GM21576 (cell line): ENCODE measurements around the gene DCD.
"Not testable (repeated sequence)": the region's sequence is repeated elsewhere in the genome, so short reads cannot be mapped to it uniquely, and the experiment has no call there.

Experiments
- ATAC-seq: cut with Tn5 transposase; IDR thresholded peaks from one replicate; pipeline ENCODE4 v1.9.1; 2021; ENCODE audit warnings: mild to moderate bottlenecking, moderate library complexity; ENCODE audit not compliant: unreplicated experiment

The DCD gene

GRCh38 chr12:54654926-54655325, 6.8 kb upstream of the DCD start:
- no peak for ATAC-seq

DNA sequence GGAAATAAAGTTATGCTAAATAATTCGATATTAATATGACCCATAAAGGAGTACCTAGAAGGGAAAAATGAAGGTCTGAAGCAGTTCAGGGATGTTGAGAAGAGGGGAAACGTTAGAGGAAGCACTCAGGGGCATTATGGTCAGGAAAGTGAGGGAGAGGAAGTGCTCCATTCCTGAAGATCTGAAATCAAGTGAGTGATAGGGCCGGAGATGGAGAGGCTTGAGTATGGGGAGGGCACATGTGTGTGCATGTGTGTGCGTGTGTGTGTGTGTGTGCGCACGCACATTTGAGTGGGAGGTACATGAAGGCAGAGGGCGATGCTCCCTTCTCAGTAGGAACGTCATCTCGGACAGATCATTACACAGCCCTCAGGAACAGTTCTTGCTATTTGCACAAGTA, 4.9 kb upstream of the DCD start:
- ATAC-seq = no peak

DNA sequence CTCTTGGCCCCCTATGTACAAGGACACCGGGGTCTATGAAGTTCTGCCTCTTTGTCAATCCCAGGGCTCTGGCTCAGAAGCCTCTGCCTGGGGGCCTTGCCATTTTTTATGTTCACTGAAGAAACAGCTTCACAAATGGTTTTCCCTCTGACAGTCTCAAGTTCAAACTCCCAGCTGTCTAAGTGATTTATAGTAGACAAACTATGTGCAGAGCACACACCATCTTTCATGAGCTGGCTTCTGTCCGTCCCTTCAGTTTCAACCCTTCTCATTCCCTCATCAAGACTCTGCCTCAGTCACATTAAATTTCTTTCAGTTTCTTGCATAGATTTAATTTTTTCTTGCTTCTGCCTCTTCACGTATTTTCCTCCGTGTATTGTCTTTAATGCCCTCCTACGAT, 2.7 kb upstream of the DCD start:
- ATAC-seq = no peak

DNA sequence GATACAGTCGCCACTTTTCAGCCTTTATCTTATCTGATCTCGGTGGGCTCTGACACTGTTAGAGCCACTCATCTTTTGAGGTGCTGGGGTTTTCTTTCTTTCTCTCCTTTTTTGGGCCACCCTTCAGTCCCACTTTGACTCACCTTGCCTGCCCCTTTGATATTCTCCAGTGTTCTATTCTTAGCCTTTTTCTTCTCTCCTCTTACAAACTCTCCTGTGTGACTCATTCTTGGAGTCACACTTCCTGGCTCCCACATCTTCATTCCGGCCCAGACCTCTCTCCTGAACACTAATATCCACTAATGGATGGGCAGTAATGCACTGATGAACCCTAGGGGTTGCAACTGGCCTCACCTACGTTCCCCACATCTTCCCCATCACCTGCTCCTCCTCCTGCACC, 2.2 kb upstream of the DCD start:
- no peak for ATAC-seq

- no peak for ATAC-seq
Measured at GRCh38 chr12:54649825-54650224, 1.7 kb upstream of the DCD start.

DNA sequence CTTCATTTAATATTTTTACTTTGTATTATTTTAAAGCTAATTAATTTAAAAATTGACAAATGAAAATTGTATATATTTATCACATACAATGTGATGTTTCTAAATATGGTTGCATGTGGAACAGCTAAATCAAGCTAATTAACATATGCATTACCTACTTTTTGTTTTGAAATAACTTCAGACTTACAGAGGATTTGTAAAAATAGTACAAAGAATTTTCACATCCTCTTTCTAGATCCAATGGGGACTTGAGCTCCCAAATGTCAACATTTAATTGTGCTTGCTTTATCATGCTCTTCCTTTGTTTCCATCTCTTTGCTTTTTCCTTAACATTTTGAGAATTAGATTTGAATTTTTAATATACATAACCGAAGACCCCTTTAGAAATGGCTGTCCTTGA, 6.6 kb downstream of the DCD start:
- ATAC-seq = no peak

- no peak for ATAC-seq
Measured at GRCh38 chr12:54641089-54641488, 7.1 kb downstream of the DCD start.

DNA sequence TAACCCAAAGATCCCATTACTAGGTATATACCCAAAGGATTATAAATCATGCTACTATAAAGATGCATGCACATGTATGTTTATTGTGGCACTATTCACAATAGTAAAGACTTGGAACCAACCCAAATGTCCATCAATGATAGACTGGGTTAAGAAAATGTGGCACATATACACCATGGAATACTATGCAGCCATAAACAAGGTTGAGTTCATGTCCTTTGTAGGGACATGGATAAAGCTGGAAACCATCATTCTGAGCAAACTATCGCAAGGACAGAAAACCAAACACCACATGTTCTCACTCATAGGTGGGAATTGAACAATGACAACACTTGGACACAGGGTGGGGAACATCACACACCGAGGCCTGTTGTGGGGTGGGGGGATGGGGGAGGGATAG, 9.1 kb downstream of the DCD start:
- ATAC-seq = not testable (repeated sequence)

GRCh38 chr12:54634795-54635194, 13.4 kb downstream of the DCD start, which contains the start of gene LACRT:
Gene LACRT, minus strand, starts transcription at chr12:54634895. Its CDS starts 54 bp downstream, at chr12:54634841.
- no peak for ATAC-seq

DNA sequence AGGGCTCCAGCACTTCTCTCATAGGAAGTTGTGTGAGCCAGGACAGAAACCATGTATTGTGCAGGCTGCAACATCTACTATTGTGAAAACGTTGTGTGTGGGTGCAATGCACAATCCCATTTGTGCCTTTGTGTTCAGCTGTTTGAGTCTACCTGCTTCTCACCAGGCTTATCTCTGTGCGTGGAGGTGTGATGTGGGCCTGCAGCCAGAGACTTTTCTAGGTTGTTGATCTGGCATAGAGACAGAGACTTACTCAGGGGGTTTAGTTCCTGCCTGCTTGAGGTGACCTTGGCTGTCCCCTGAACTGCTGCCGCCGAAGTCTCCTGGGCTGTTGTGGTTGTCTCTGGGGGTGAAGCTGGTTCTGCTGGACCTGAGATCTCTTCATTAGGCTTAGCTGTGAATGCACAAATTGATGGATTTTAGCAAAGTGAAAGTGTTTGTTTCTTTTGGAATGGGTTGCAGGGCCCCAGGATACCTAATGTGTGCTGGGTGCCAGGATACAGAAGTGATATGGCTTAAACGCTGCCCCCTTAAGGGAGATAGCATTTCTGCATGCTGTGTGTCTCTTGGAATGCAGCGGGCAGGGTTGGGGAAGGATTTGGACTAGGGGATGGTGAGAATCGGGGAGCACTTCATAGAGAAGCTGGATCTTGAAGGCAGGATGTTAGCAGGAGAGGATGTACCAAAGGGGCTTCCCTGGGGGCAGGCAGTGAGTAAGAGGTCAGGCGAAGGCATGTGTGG, 16.0 kb downstream of the DCD start:
- ATAC-seq = no peak

- ATAC-seq = no peak
Measured at GRCh38 chr12:54631551-54631950, 16.6 kb downstream of the DCD start.

DNA sequence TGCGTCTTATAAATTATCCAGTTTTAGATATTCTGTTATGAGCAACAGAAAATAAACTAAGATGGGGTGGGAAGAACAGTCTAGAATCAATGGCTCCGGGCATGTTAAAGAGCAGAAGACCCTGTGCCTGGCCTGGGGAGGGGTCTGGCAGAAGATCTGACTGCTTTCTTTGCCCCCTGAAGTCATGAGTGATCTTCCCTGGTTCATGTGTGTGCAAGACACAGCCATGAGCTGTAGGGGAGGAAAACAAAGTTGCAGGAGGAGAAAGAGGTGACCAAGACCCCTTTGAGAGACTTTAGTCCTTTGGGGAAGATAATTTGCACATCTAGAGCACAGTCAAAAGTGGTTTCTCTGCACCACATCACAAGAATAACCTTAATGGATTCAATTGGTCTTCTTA, 18.2 kb downstream of the DCD start:
- no peak for ATAC-seq

- no peak for ATAC-seq
Measured at GRCh38 chr12:54628186-54628846, 19.8 kb downstream of the DCD start.

DNA sequence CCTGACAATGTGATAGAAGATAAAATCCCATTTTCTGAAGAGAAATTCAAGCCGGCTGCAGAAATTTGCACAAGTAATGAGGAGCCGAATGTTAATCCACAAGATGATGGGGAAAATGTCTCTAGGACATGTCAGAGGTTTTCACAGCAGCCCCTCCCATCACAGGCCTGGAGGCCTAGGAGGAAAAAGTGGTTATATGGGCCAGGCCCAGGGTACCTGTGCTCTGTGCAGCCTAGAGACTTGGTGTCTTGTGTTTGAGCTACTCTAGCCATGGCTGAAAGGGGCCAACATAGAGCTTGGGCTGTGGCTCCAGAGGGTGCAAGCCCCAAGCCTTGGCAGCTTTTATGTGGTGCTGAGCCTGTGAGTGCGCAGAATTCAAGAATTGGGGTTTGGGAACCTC, 20.9 kb downstream of the DCD start:
- ATAC-seq = no peak

- no peak for ATAC-seq
Measured at GRCh38 chr12:54625598-54625997, 22.6 kb downstream of the DCD start.

- no peak for ATAC-seq
Measured at GRCh38 chr12:54624315-54625279, 23.6 kb downstream of the DCD start.

GRCh38 chr12:54622463-54623183, 25.5 kb downstream of the DCD start:
- no peak for ATAC-seq

- ATAC-seq = no peak
Measured at GRCh38 chr12:54616933-54617680, 31.1 kb downstream of the DCD start.

- ATAC-seq = no peak
Measured at GRCh38 chr12:54612225-54612750, 35.9 kb downstream of the DCD start.

DNA sequence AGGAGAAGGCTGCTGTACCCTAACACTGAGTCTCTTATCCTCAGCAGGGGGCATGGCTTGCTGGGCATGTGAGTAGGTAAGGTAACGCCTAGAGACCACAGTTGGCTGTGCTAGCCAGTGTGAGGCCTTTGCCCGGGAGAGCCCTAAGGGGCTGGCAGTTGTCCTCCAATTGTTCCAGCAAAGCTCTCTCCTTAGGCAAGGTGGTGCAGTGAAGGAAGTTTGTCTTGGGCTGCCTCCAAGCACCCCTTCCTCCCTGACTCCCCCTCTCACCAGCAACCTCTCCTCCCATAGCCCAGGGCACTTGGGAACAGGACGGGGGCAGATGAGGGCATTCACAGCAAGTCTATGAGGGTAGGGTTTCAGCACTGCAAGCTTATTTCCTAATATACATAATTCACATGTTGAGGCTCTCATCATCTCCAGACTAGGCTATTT, 36.4 kb downstream of the DCD start:
- no peak for ATAC-seq
